Esophagus muscularis mucosa (tissue), 4 donors: ENCODE measurements around the gene PGM2L1. TPM values are rescaled to one million over a fixed set of nuclear protein-coding genes. Genes with fewer than 3 reads are reported as not detected.

Experiments
- DNase-seq: peaks from one replicate; pipeline ENCODE4 v3.0.0-alpha.2; 2017; ENCODE audit errors: extremely low spot score
- H3K27ac ChIP-seq, 4 donors: fragments of 200-600 bp; sonication (generic); replicated peaks in 1 of 4; 1 replicate in 3 of 4; 2 replicates in 1 of 4; pipeline ENCODE4 v1.5.1; 2016 to 2019; ENCODE audit warnings: mild to moderate bottlenecking in 1 of 4
- H3K27me3 ChIP-seq, 4 donors: fragments of 200-600 bp; sonication (generic); one replicate each; pipeline versions ENCODE4 v1.5.1 to v1.6.0; 2016 to 2019
- H3K36me3 ChIP-seq, 4 donors: fragments of 200-600 bp; sonication (generic); one replicate each; pipeline ENCODE4 v1.5.1; 2016 to 2019
- H3K4me1 ChIP-seq, 4 donors: fragments of 200-600 bp; sonication (generic); one replicate each; pipeline ENCODE4 v1.5.1; 2016 to 2019
- H3K4me3 ChIP-seq, 4 donors: fragments of 200-600 bp; sonication (generic); 1 replicate in 2 of 4; 2 replicates in 2 of 4; pipeline ENCODE4 v1.5.1; 2016 to 2019; ENCODE audit warnings: mild to moderate bottlenecking in 4 of 4, moderate library complexity in 1 of 4
- H3K9me3 ChIP-seq, 4 donors: fragments of 200-600 bp; sonication (generic); 1 replicate in 3 of 4; 2 replicates in 1 of 4; pipeline ENCODE4 v1.5.1; 2016 to 2019
- EP300 ChIP-seq: sonication (generic); formaldehyde crosslinking; IDR thresholded peaks from one replicate; pipeline ENCODE4 v1.6.1; 2017; ENCODE audit warnings: antibody characterized with exemption
- POLR2A ChIP-seq: fragments of 450-650 bp; IDR thresholded peaks from one replicate; pipeline ENCODE4 v1.6.1; 2017; ENCODE audit warnings: antibody characterized with exemption, moderate library complexity, mild to moderate bottlenecking, low read depth
- POLR2AphosphoS5 ChIP-seq, 2 donors: sonication (generic); formaldehyde crosslinking; IDR thresholded peaks; one replicate each; pipeline ENCODE4 v1.6.1; 2017; ENCODE audit warnings: antibody characterized with exemption in 2 of 2
- WGBS: methylation state at CpG from one replicate; pipeline ENCODE4 v1.1.5; 2018; 5-methylcytosine and 5-hydroxymethylcytosine counted together
- intact Hi-C: fragments of 100-400 bp; cut with DNase I; formaldehyde crosslinking; loops from one replicate; pipeline ENCODE4 v1.15.1; 2023
- total RNA-seq, 4 donors: library from RNA; depleted of rRNA; stranded (reverse); fragments of >200 nt; gene quantifications; one replicate each; pipeline versions ENCODE4 v1.1.0 to v1.2.1, GENCODE V29; 2016
- TF ChIP-seq, protein P1 (sequence below), 3 experiments: fragments of 200-600 bp in 2 of 3; fragments of 450-650 bp in 1 of 3; sonication (generic) in 2 of 3; IDR thresholded peaks; one replicate each; pipeline ENCODE4 v1.5.1; 2017 to 2019; ENCODE audit warnings: antibody characterized with exemption in 3 of 3, mild to moderate bottlenecking in 2 of 3, moderate library complexity in 1 of 3

PGM2L1 gene
- total RNA-seq, 4 donors from 2014 or later = 2.5 to 6.4 (median 5.8) TPM

GRCh38 chr11:74384641-74385040 is 13.6 kb downstream of the PGM2L1 start:
- intact Hi-C loops = no loop called here
- Histone ChIP-seq H3K27me3 (no peaks in the 10 kb centered on the region), H3K4me3 (no peak overlapping the region), H3K27ac (no peak overlapping the region), H3K9me3 (no peaks in the 10 kb centered on the region), H3K4me1 (peaks cover 0 to 7% (median 4%) of the 10 kb centered on the region in 4 donors), H3K36me3 (no peaks in the 10 kb centered on the region)
- TF ChIP-seq POLR2A = no peak
- TF ChIP-seq POLR2AphosphoS5 (IDR thresholded peaks at IDR 0.05) = no peak
- TF ChIP-seq EP300 = no peak
- TF ChIP-seq, protein P1, sequence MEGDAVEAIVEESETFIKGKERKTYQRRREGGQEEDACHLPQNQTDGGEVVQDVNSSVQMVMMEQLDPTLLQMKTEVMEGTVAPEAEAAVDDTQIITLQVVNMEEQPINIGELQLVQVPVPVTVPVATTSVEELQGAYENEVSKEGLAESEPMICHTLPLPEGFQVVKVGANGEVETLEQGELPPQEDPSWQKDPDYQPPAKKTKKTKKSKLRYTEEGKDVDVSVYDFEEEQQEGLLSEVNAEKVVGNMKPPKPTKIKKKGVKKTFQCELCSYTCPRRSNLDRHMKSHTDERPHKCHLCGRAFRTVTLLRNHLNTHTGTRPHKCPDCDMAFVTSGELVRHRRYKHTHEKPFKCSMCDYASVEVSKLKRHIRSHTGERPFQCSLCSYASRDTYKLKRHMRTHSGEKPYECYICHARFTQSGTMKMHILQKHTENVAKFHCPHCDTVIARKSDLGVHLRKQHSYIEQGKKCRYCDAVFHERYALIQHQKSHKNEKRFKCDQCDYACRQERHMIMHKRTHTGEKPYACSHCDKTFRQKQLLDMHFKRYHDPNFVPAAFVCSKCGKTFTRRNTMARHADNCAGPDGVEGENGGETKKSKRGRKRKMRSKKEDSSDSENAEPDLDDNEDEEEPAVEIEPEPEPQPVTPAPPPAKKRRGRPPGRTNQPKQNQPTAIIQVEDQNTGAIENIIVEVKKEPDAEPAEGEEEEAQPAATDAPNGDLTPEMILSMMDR (IDR thresholded peaks at IDR 0.05) = no peak
- 100% methylated on average over 3 of the region's 3 CpGs for WGBS
- no peak for DNase-seq

DNA sequence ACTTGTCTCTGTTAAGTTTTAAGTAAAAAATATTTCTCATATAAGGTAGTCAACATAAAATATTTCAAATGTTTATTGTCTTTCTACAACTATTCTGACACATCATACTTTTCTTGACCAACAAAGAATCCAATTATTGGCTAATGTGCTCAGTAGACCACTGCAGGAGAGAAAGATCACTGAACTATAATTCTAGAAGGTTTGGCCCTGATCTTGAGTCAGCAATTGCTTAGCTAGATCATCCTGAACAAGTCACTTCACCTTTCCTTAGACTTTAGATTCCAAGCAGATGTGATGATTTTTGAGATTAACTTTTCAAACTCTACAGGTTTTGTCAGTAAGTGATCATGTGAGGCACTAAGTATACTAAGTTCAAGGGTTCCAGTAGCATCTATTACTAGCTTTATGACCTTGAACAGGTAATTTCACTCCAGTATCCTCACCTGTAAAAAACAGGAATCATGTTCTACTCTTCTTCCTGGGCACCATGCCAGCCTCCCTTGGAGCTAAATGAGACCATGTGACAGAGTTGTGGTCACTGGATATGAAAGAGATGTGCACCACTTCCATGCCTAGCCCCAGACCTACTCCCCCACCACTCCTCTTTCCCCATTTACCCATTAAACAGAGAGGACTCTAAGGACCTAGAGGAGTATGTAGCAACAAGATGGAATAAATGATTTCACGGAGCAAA is 17.3 kb downstream of the PGM2L1 start:
- TF ChIP-seq, protein P1 (IDR thresholded peaks at IDR 0.05) = no peak
- TF ChIP-seq POLR2A (no peak), POLR2AphosphoS5 (IDR thresholded peaks at IDR 0.05) (no peak), EP300 (no peak)
- DNase-seq = no peak
- Histone ChIP-seq H3K9me3 (no peaks in the 10 kb centered on the region), H3K27ac (no peak overlapping the region), H3K36me3 (no peaks in the 10 kb centered on the region), H3K4me3 (no peak overlapping the region), H3K4me1 (no peaks in the 10 kb centered on the region), H3K27me3 (no peaks in the 10 kb centered on the region)
- intact Hi-C loops = no loop called here
- 100% methylated on average over 1 of the region's 1 CpG for WGBS

GRCh38 chr11:74377689-74378088 is 20.5 kb downstream of the PGM2L1 start:
- no peak overlapping the region for H3K27ac ChIP-seq
- H3K36me3 ChIP-seq = peaks cover 0 to 5% (median 4%) of the 10 kb centered on the region in 4 donors
- WGBS = 97% methylated on average over 3 of the region's 3 CpGs
- intact Hi-C loops = no loop called here
- no peak overlapping the region for H3K4me3 ChIP-seq
- no peak for TF ChIP-seq EP300
- no peak for TF ChIP-seq POLR2A
- TF ChIP-seq POLR2AphosphoS5 (IDR thresholded peaks at IDR 0.05) = no peak
- TF ChIP-seq, protein P1 (IDR thresholded peaks at IDR 0.05) = no peak
- H3K9me3 ChIP-seq = no peaks in the 10 kb centered on the region
- DNase-seq = no peak
- H3K4me1 ChIP-seq = no peaks in the 10 kb centered on the region
- no peaks in the 10 kb centered on the region for H3K27me3 ChIP-seq

DNA sequence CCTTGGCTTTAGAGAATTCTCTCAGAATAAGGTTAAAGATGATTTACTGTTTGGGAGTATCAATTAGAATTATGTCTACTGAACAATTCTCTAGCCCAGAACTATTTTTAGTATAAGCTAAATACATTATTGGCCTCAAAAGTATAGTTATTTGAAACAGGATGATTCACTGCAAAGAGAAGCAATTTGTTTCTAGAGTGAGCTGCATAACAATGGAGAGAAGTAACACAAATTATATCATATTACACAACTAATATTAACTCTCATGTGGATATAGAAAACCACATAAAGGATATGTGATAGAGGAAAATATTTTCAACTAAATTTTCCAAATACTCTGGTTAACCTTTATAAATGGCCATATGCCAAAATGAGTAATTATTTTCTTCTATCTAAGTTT is 24.9 kb downstream of the PGM2L1 start:
- no peaks in the 10 kb centered on the region for H3K27me3 ChIP-seq
- no peaks in the 10 kb centered on the region for H3K9me3 ChIP-seq
- no peak overlapping the region for H3K27ac ChIP-seq
- peaks cover 0 to 8% (median 5%) of the 10 kb centered on the region in 4 donors for H3K36me3 ChIP-seq
- no peak for TF ChIP-seq POLR2A
- TF ChIP-seq, protein P1 (IDR thresholded peaks at IDR 0.05) = no peak
- no peak for TF ChIP-seq EP300
- TF ChIP-seq POLR2AphosphoS5 (IDR thresholded peaks at IDR 0.05) = no peak
- no peak for DNase-seq
- no peaks in the 10 kb centered on the region for H3K4me1 ChIP-seq
- intact Hi-C loops = no loop called here
- no peak overlapping the region for H3K4me3 ChIP-seq
